Dermis microvascular lymphatic vessel endothelial cell (primary cell): ENCODE results near the gene SYNDIG1. TPM values are rescaled to one million over a fixed set of nuclear protein-coding genes. Genes with fewer than 3 reads are reported as not detected.

Experiments
- DNase-seq, 2 donors: peaks; one replicate each; pipeline versions ENCODE4 v3.0.0 to v3.0.0-alpha.2; 2010; ENCODE audit warnings: low read depth in 2 of 2
- total RNA-seq: library from RNA; depleted of rRNA; stranded (reverse); fragments of >200 nt; gene quantifications from 2 replicates; pipeline ENCODE4 v1.2.1, GENCODE V29; 2014

SYNDIG1 gene
- total RNA-seq, 1 donor from 2014 or later, result not detected

DNA sequence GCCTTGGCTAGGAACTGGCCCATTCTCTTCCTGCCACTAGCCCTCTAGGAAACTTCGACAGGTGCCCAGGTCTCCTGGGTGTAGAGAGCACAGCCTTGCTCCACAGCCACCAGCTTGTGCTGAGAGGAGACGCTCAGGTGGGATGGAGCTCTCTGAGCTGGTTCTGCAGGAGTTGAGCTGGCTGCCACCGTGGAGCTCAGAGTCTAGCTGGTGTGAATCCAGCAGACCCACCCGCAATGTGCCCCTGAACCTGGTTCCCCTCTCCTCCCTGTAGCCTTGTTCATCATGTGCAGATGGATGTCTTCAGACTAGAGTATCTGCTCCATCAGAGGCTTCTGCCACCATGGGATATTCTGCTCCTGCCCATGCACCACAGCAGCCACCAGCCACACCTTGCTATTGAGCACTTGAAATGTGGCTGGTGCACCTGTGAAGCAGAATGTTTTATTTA is 222.5 kb downstream of the SYNDIG1 start:
- no peak for DNase-seq

DNA sequence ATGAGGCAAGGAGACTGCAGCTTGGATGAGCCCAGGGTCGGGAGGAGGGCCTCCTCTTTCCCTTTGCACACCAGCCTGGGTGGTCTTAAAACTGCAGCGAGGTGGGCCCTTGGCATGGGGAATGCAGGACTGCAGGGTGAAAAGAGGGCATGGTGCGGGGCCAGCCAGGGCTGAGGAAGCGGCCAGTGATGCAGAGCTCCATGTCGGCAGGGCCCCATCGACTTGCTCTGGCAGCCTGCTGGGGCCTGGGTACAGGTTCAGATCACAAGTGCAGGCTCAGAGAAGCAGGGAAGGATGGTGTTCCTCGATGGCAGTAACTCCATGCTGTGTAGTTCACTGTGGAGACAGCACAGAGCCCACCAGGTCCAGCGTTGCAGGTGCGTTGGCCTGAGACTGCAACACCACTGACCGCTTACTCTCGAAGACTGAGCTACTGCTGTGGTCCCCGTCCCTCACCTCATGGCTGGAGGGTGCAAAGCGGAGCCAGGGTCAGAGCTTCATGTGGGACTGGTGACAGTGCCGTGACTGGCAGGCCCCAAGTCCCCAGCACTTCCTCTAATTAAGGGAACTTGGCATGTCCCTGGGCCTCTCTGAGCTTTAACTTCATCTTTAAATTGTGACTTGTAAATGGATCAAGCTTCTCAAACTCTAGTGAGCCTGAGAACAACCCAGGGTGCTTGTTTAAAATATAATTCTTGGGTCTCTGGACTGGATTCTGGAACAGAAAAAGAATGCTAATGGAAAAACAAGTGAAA is 223.2 kb downstream of the SYNDIG1 start:
- DNase-seq, result no peak

DNA sequence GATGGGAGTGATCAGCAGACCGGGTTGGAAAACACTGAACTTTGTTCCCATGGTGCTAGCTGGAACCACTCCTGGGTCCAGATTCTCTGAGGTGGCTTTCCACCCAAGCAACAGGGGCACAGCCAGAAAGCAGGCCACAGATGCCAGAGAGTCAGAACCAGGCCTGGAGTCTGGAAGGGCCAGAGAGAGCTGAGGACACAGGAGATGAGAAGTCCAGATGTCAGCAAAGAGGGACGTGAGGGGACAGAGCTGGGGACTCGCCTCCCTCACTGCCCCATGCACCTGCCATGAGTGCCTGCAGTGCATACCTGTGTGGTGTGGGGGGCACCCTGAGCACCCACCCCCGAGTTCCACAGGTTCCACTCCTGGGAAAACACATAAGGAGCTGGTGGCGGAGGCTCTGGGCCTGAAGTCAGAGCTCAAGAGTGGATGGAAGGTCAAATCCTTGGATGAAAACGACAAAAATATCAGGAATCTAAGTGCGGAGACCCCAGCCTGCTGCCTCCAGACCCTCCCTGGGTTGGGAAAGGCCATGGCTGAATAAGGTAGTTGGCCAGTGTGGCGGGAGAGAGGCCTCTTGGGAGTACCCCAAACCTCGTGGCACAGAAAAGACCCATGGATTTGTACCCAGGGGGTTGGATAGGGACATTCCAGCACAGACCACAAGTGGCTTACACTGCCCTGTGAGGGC is 224.2 kb downstream of the SYNDIG1 start:
- DNase-seq, result no peak

DNA sequence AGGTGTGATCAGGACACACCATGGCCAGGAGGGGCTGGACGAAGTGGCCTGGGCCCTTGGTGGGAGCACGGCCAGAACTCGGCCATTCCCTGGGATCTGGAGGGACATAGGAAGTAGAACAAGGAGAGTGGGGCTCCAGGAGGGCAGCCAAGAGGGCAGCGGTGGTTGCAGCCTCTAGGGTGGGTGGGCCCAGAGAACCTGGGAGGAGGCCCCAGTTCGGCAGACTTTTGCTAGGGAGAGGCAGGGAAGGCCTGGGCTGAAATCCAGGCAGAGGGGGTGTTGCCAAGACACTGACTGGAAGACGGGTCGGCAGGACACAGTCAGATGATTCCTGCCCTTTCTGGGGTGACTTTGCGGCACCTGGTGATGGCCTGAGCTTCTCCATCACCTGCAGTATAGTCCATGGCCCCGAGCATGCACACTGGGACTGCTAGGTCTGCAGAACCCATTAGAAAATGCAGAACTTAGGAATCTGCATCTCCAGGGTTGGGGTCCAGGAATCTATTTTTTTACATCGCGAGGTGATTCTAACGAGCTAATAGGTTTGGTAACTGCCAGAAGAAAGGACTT is 224.8 kb downstream of the SYNDIG1 start:
- no peak for DNase-seq

DNA sequence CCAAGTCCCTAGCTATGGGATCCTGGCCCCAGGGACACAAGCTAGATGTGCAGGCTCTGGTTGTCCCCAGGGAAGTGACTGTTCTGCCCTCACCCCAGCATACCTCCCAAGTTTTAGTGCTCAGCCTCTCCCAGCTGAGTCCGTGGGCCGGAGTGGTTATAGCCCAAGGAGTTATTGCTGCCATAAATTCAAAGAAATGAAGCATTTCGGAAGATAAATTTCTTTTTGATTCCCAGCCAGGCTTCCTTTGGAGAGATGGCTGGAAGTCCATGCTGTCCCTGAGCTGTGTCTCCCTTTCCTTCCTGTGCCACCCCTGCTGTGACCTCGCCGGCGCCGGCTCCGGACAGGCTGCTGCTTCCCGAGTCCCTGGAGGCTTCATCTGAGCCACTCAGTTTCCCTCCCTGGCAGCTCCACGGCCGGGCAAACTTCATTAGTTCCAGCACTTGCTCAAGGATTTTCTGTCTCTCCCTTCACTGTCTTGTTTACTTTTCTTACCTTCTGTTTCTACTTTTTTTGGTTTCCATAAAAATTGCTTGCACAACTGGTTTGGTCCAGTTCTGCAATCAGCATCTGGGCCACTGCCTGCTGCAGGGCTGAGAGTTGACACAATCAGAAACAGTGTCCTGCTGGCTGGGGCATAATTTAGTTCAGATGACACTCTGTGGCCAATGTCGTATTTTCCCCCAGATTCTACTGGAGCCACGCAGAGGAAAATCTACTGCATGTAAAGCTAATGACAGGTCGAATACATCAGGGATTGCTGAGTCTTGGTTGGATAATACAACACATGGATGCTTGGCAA is 225.5 kb downstream of the SYNDIG1 start:
- no peak for DNase-seq

DNA sequence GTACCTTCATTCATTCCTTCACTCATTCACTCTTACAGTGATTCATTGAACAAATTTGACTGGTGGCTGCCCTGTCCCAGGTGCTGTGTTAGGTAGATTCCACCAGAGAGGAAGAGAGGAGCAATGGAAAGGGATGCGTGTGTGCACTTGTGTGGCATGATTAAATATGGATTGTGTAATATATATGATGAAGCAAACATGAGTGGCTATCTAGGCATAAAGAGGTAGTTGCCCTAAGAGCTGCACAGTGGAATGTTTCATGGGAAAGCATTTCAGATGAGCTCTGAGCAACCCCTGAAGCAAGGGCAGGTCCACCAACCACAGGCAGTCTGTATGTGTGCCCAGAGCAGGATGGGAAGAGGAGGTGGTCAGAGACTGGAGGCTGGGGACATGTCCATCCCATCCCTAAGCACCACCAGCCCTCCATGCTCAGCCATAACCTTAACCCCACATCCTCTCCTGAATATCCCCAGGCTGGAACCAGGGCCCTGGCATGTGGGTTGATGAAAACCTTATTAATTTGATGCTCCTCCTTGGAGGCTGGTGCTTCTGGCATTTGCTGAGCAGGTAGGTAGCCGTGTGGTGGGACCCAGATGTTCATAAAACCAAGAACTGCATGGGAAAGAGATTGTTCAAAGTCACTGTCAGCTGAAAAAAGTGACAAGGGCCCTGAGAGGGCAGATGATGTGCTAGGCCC is 226.2 kb downstream of the SYNDIG1 start:
- DNase-seq, result no peak

DNA sequence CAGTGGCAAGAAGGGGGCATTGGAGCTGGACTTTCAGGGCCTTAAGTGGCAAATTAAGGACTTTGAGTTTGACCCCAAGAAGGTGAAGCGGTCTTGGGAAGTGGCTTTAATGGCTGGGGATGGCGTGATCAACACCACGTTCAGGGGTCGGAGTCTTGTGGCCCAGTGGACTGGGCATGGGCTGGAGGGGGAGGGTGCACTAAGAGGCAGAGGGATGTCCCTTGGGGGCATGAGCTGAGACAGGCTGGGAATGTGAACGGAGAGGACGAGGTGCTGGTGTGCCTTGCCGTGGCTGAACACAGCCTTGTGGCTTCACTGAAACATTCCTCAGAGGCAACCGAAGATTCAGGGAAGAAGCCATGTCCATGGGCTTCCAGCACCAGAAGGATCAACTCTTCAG is 227.0 kb downstream of the SYNDIG1 start:
- DNase-seq, result no peak

DNA sequence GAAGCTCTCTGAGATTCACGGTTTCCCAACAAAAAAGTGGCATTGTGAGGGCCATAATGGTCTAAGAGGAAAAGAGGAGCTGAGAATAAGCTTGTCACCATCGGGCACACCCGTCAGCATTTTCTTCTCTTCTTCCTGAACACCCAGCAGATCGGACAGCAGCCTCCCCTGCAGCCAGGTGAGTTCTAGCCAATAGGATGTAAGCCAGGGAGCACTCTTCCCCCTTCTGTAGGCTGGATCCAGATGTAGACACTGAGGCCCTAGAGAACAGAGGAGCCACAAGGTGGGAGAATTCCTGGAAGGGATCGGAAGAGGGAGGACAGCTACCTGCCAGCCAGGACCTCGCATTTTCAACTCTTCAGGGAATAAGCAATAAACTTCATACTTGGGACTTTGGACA is 228.0 kb downstream of the SYNDIG1 start:
- no peak for DNase-seq

DNA sequence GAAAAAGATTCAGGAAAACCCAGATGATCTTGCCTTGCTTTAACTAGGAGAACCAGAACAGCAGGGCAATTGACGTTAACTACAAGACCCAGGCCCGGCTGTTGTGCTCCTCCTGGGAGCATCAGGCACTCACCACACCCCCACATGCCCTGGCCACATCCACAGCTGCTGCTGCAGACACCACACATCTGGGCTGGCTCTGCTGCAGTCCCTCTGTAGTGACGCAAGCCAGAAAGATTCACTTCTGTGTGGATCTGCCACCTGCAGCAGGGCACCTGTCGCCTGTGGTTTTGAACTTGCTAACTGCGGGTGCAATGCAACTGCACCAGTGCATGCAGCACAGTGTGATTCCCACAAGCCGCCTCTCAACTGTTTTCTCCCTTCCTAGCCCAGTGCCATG is 228.8 kb downstream of the SYNDIG1 start:
- DNase-seq, result no peak

DNA sequence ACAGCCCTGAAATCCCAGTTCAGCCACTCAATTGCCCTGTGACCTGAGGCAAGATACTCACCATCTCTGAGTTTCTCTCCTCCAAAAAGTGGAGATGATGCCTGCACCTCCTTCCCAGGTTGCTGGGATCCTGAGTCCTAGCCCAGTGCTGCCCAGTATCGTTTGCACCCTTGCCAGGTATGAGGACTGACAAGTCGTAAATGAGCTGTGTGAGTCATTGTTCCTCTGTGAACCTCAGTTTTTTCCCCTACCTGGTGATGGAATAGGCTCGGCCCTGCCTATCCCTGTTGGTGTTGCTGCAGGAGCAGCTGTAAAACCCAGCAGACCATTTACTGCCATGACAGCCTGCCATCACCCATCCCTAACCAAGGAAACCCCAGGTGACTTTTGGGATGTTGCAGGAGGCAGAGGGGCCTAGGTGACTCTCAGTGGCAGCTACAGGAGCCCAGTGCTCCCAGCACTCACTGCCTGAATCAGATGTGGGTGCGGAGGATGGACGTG is 229.3 kb downstream of the SYNDIG1 start:
- no peak for DNase-seq

DNA sequence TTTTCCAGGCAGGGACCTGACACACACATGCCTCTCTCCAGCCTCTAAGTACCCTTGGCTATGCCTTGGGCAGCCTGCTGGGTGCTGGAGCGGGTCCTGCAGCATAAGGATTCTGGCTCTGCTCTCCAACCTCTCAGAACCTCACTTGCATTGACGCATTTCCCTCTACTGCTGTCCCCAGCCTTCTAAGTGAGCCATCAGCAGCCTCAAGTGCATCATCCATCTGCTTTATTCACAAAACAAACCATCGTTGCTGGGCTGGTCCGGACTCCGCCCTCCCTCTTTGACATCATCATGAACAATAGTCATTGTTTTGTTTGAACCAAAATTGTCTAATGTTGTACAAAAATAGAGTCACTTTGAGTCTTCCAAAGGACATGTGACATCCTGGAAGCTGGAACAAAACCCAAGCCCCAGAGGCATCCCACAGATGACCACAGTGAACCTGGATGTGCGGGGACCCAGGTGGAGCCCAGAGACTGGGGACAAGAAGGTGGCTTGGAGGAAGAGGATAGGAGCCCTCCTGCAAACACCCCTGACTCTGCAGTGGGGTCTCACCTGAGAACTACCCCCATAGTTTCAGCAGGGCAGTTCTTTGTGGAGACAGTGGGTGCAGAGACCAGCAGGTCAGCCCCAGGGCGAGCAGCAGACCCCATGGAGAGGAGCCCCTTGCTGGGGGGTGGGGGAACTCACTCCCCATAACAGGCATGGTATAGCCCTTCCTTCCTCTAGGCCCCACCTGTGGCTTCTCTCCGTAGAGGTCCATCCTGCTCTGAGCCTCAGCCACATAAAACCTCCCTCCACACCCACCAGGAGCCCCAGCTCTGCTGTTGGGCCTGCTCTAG is 230.1 kb downstream of the SYNDIG1 start:
- DNase-seq, result no peak

DNA sequence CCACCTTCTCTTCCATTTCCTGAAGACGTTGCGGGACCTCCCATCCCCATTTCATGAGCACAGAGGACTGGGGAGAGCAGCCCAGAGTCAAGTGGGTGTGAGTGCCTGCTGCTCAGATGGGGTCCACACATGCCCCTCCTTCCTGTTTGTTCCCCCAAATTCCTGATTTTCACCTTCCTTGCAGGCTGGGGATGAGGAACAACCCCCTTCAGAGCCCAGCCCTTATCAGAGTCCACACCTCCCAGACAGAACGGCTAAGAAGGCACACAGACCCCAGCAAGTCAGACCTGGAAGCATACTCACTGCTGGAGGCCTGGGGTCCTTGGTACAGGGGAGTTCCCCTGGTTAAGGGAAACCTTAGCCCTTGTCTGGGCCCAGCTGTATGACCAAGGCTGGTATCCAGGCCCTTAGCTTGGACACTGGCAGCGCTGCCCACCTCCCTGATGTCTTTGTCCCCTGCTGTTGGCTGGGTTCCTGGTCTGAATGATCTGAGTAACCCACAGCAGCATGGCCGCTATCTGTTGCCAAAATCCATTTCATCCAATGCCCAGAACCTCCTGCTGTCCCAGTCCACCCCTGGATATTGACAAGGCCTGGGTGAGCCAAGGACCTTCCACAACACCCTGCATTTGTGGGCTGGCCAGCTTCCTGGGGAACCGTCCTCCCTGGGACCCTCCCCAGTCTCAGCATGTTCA is 230.9 kb downstream of the SYNDIG1 start:
- DNase-seq, result no peak

DNA sequence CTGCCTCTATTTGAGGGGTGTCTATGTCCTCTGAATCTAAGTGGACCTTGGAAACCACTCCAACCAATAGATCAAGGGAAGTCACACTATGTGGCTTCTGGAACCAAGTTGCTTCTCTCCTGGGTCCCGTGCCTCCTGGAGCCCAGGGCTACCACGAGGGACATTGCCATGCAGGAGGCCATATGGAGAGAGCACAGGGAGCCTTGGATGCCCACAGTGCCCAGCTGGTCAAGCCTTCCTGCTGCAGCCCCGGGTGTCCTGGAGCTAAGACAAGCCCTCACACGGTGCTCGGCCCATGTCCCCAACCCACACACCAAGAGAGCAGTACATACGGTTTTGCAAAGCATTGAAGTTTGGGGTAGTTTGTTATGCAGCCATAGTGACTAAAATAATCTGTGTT is 231.6 kb downstream of the SYNDIG1 start:
- no peak for DNase-seq

DNA sequence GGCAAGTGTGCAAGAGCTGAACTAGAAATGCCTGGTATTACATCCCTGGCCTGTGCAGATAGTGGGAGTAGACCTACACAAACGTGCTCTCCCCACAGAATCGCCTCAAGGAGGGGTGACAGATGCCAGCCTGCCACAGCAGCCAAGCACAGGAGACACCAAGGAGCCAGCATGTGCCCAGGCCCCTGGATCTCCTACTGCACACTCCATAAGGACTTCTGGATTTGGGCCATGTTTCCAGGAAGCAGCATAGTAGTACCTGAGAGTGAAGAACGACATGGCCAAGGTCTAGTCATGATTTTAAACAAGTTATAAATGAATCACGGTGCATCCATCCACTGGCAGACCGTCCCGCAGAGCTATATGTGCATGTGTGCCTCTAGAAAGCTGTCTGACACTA is 232.2 kb downstream of the SYNDIG1 start:
- DNase-seq, result no peak

DNA sequence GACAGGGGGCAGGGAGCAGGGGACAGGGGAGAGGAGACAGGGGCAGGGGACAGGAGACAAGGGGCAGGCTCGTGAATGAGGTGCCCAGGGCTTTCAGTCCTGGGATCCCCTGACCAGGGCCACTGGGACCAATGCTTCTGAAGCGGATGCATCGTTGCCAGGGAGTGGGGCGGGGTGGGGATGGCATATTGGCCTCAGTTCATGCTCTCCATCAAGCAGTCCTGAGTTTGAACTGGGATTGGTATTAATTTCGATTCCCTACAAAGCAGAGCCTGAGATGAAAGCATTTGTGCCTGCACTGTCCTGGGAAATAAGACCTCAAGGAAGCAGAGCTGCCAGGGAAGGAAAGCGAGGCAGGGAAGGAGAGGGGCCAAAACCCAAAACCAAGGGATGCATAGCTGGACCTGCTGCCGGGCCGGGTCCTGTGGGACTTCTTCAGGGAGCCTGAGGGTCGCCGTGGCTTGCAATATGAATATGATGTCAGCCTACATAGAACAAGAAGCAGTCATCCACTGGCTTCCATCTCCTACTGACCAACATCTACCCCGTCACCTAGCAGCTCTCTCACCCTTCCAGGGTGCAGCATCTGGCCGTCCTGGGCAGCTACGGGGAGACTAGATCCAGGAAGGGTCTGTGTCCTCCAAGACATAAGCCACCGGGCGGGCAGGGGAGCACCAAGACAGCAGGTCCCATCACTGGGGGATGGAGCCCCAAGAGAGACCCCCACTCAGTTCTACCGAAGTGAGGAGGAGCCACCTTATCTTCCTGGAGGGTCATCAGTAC is 233.3 kb downstream of the SYNDIG1 start:
- no peak for DNase-seq

DNA sequence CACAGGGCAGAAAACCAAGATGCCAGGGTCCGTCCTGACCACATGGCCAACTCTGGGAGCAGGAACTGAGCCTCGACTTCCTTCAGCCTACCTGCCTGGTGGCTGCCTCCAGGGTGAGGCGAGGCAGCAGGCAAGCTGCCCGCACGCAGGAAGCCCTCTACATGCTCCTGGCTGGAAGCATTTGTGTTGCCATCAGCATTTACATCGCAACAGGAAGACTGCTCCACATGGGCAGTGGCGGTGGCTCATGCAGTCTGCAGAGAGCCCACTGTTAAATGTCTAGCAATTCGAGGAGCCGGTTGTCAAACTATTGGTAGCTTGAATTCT is 233.8 kb downstream of the SYNDIG1 start:
- DNase-seq, result no peak

DNA sequence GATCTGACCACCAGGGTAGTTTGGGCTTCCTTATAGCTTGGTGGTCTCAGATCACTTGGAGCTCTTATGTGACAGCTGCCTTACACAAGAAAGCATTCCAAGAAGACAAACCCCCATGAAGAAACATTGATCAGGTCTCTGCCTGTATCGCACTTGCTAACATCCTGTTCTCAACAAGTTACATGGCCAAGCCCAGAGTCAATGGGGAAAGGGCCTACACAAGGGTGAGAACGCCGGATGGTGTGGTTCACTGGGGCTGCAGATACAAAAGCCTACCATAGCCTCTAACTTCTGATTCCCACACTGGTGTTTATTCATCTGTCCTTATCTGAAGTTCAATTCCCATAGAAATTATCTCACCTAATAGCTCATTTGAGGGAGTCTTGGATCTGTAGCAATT is 235.5 kb downstream of the SYNDIG1 start:
- DNase-seq, result no peak

DNA sequence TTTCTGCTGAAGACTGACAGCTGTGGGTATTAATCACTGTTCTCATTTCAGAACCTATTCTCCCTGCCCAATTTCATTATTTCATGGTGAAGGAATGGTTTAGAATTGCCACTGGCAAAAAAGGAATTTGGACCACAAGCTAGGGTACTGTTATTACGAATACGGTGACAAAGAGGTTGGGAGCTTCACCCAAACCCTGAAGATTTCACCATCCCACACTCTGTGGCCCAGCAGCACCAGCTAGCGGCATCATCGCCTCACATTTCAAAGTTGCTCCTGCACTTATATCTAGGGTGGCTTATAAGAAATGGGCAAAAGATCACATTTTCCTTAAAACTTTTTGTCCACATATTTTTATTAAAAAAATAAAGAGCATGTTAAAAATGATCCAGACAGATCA is 236.1 kb downstream of the SYNDIG1 start:
- DNase-seq, result no peak
